ENCODE data around the gene SENP2.

DNA sequence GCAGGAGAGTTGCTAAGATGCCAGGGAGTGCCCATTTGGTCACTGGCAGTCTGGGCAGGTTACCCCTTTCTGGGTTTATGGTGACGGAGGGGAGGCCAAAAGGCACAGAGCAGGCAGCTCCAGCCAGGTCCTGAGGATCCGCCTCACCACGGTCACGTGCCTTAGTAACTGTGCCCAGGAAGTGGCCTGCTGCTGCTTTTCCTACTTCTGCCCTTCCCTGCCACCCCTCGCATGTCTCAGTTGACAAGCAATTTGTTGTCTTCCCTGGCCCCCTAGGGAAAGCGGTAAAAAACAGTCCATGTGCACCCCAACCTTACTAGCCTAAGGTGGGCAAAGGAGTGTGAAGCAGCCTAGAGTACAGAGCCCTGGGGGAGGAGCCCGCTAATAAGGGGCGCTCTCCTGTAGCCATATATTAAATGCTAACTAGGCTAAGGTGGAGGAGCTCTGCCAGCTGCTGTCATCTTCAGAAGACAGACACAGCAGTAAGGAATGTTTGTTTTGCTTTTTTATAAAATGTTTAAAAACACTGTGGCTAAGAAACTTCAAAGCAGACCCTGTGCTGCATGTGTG, 24.6 kb upstream of the SENP2 start:
- TF ChIP-seq FOXK2 (IDR thresholded peaks at IDR 0.05) (no peak), ZNF384 (IDR thresholded peaks at IDR 0.05) (no peak), NFRKB (IDR thresholded peaks at IDR 0.05) (no peak), L3MBTL2 (conservative IDR thresholded peaks at IDR 0.05) (no peak), CTBP1 (IDR thresholded peaks at IDR 0.05; ENCODE audit: borderline replicate concordance) (no peak), ELF4 (IDR thresholded peaks at IDR 0.05) (no peak), SP1 (IDR thresholded peaks at IDR 0.05) (no peak), FOXM1 (IDR thresholded peaks at IDR 0.05; ENCODE audit: borderline replicate concordance) (no peak), BHLHE40 (IDR thresholded peaks at IDR 0.05; ENCODE audit: borderline replicate concordance) (no peak), SUZ12 (IDR thresholded peaks at IDR 0.05) (no peak), TARDBP (IDR thresholded peaks at IDR 0.05) (no peak)
- TF ChIP-seq, protein P1, sequence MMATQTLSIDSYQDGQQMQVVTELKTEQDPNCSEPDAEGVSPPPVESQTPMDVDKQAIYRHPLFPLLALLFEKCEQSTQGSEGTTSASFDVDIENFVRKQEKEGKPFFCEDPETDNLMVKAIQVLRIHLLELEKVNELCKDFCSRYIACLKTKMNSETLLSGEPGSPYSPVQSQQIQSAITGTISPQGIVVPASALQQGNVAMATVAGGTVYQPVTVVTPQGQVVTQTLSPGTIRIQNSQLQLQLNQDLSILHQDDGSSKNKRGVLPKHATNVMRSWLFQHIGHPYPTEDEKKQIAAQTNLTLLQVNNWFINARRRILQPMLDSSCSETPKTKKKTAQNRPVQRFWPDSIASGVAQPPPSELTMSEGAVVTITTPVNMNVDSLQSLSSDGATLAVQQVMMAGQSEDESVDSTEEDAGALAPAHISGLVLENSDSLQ (IDR thresholded peaks at IDR 0.05): no peak
